IPS-11a (cell line): ENCODE measurements around the gene DYNLT1.

Source experiments
- H3K4me3 ChIP-seq: one replicate; pipeline ENCODE4 v1.5.1; 2013; ENCODE audit warnings: low read depth, low read length, control low read depth

The DYNLT1 gene

GRCh38 chr6:158603261-158604047, 41.1 kb downstream of the DYNLT1 start:
- H3K4me3 ChIP-seq: no peak overlapping the region

- H3K4me3 ChIP-seq: no peak overlapping the region
These were observed 44.9 kb downstream of the DYNLT1 start for GRCh38 chr6:158599635-158600034.

GRCh38 chr6:158597565-158597964, 47.0 kb downstream of the DYNLT1 start:
- H3K4me3 ChIP-seq: no peak overlapping the region

GRCh38 chr6:158596861-158597260, 47.7 kb downstream of the DYNLT1 start:
- no peak overlapping the region for H3K4me3 ChIP-seq

- H3K4me3 ChIP-seq: no peak overlapping the region
These were observed 49.3 kb downstream of the DYNLT1 start for GRCh38 chr6:158595223-158595622.

- H3K4me3 ChIP-seq: no peak overlapping the region
These were observed 50.9 kb downstream of the DYNLT1 start for GRCh38 chr6:158593670-158594069.

- H3K4me3 ChIP-seq: no peak overlapping the region
These were observed 52.7 kb downstream of the DYNLT1 start for GRCh38 chr6:158591810-158592209.

GRCh38 chr6:158591134-158591809, 53.3 kb downstream of the DYNLT1 start:
- H3K4me3 ChIP-seq: no peak overlapping the region

GRCh38 chr6:158589366-158589765, 55.2 kb downstream of the DYNLT1 start:
- no peak overlapping the region for H3K4me3 ChIP-seq

GRCh38 chr6:158586652-158587051, 57.9 kb downstream of the DYNLT1 start:
- no peak overlapping the region for H3K4me3 ChIP-seq
